ENCODE measurements around the gene LRRC4C.

The LRRC4C gene

DNA sequence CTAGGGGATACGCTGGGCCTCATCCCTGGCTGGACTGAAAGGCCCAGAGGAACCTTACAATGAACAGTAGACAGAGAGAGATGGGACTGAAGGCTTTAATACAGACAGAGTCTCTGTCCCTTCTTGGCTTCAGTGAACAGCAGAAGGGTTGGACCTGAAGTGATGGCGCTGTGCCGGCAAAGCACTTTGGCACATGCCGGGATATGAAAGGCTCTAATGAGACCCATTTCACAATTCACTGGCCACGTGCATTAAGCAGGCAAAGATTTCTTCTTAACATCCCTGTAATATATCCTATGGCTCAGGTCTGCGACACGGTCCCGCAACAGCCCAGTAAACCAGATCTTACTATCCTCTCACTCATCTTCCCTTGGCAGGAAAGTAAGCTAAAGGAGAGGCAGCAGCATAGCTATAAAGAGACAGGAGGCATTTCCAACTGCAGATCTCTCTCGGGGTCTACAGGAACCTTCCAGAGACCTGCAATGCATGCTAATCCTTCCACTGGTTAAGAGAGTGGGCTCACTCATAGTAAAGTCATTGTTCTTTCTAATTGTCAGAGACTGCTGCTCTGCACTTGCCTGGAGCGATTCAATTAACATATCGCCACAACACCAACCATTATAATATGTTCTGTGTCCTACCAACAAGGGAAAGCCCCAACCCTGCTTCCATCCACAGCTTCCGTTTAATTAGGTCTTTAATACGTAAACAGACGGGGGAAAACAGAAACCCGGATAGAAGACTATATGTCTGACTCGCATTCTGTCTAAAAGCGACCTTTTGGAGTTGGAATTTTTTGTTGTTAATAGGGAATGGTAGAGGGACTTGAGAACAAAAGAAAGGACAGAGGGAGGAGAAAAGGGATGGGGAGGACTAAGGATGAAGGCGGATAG, 1179.0 kb downstream of the LRRC4C start:
- DNase-seq: peak; percentile 77

DNA sequence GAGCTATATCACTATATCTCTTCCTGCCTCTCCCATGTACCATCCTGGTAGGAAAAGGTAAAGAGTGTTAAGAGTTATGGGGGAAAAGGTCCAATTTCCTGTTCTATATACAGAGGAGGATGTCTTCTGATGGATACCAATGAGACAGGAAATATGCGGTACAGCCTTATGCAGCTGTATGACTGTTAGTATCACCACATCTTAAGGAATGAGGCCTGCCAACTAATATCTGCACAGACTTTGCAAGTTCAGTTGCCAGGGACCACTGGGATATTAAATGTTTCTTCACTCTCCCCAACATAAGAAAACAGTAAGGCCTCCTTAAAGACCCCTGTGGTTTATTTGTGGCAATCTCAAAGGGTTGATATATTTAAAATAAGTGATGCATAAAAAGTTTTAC, 1182.5 kb downstream of the LRRC4C start:
- DNase-seq: no peak

DNA sequence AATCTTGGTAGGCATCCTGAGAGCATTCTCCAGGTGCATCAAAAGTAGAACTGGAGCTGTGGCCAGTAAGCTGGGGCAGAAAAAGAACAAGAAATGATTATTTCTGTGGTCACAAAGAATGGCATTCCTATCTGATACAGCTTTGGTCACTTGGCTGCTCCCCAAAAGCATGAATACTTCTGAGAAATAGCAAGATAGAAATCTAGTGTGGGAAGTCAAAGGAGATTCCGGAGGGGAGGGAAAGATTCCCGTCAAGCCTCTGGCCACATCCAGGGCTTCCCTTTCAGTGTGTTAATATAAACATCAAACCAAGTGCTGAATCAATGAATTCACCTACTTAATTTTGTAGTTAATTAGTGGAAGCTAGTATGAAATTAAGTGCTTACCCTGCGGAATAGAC, 1185.4 kb downstream of the LRRC4C start:
- no peak for DNase-seq

DNA sequence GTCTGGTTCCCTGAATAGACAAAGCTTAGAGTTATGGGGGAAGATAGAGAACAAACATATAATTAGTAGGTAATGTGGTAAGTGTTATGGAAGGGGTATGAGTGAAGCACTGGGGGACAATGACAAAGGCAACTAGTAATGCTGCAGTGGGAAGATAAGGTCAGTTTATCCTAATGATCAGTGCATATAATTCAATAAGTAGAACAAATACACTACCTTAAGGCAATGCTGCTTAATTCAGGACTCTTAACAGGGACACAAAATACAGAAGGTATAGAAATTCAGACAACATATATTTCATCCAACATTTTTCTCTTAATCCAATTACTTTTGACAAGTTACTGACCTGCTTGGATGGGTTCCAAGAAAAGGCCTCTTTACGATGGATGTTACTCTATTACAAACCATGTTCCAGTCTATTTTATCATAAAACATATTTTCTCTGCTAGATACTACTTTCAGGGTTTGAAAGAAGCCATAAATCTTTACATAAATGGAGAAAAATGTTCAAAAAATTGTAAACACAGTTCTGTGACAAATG, 1186.2 kb downstream of the LRRC4C start:
- DNase-seq: no peak

DNA sequence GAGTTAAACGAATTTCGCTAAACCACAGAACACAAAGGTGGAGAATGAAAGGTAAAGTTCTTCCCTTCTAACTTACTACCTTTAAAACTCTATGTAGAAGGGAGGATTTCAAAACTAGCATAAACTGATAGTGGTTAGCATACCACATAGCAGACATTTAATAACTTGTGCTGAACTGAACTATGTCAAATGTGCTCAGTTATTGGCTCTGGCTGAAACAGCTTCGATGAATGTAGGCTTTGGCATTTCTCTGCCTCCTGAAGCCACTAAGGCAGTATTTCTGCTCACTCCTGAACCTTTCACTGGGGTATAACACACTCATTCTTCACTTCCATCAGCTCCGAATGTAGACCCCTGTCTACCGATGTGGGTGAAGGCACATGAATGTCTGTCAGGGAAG, 1188.1 kb downstream of the LRRC4C start:
- no peak for DNase-seq

DNA sequence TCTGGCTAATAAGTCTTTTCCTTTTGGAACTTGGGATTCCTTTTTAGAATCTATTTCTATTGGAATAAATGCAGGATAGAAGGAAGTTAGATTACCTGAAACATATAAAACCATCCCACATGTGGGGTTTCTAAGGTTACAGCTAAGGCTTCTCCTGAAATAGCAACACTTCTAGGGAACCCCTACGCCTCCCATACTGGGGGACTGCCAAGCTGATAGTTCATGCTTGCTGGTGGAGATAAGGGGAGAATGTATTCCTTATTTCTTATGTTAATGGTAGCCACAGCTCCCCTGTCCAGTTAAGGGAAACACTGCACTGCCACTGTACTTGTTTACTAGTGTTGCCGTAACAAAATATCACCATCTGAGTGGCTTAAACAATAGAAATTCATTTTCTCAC, 1189.6 kb downstream of the LRRC4C start:
- no peak for DNase-seq

DNA sequence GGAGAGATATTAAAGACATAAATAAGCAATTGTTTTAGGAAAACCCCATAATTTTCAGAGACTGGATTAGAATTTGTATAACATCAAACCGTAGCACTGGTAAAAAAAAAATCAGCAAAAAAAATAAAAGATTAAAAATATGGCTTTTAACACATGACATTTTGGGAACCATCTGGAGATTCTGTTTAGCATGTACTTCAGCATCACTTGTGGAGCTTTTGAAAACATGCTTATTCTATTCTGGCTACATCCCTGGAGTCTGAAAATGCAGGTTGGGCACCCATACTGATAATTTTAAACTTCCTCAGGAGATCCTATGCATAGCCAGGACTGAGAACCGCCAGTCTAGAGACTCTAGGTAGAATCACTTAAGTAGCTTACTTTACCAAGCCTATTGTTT, 1190.9 kb downstream of the LRRC4C start:
- no peak for DNase-seq

DNA sequence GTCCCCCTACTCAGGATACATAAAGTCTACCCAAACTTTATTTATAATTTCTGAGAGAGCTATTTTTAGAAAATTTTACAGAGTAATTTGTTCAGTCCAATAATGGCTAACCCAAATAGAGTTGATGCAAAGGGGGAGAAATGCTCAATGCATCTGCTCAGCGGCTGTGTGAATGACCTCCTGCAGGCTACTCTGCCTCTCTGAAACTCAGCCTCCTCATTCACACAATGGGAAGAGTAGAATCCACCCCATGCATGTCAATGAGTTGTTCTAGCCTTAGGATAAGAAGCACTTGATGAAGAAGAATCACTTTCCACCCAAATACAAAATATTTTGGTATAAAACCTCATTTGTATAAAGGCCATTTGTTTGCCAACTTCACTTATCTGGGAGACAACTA, 1204.0 kb downstream of the LRRC4C start:
- no peak for DNase-seq

DNA sequence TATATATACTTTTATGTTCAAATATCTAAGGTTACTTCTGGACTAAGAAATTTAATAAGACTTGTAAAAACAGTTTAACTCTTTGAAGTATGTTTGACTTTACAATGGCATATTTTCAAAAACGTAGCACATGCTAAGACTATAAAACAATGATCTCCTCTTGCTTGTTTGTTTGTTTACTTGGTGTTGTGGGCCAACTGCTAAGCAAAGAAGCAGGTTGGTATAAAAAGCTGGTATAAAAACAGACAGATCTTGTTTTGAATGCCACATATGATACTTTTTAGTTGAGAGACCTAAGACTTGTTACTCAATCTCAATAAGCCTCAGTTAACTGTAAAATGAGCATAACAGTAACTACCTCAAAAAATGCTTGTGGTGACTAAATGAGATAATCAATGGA, 1206.3 kb downstream of the LRRC4C start:
- DNase-seq: no peak

DNA sequence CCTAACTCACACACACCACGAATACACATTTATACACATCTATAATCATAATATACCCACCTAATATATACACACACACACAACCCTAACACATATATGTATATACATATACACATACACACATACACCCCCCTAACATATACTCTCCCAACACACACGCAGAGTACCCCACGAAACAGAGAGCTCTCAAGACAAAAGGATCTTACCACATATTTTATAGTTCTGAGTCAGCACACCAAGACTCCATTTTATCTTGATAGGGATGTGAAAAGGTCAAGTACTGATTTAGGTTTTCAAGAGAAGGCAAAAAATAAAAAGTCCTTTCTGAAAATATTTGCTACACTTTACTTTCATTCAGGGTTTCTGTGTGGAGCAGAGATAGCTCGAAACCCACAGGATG, 1207.2 kb downstream of the LRRC4C start:
- no peak for DNase-seq

DNA sequence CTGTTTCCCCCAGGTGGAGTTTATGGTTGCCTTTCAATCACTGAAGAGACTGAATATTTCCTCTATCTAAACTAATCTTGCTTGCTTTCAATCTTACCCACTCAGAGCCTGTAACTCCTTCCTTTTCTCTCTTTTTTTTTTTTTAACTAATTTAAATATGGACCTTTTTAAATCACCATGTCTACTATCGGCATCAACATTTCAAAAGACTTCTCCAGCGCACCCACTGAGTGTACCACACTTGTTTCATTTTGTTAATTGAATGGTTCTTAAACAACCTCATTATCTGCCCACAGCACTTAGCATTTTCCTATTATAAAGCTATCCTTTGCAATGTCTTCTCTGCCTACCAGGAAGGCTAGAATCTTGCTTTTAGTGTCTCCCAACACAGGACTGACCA, 1212.5 kb downstream of the LRRC4C start:
- no peak for DNase-seq

DNA sequence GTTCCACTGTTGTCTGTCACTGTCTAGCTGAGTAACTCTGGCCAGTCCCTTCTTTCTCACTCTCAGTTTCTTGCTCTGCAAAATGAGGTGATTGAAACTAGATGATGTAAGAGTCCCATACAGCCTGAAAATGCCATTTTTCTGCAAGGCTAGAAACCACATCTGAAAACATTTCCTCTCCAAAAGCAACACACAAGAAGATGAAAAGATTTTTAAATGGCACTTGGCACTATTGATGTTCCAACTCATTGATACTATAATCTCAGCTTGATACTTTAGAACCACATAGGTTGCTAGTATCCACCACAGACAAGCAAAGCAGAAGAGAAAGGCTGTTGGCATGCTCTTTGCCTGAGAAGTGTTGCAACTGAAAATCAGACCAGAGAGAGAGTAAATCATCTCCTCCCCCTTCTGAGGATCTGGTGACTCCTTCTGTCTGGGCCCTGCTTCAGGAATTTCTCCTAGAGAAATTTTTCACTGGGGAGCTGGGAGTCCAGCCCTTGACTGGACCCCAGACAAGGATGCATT, 1217.9 kb downstream of the LRRC4C start:
- no peak for DNase-seq

DNA sequence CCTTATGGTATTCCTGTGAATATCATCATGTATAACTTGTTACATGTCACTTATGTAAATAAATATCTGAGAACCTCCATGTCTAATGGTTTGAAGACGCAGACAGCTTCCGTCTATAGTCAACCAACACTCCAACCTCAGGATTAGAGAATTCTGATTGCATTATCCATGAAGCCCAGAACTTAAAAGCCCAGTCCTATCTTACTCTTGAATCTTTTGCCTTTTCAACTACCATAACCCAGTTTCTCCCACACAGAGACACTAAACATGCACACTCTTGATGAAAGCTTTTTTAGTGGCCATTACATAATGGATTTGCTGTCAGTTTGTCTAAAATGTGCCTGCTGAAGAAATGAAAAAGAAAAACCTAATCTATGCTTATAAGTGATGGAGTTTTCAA, 1219.2 kb downstream of the LRRC4C start:
- DNase-seq: no peak

DNA sequence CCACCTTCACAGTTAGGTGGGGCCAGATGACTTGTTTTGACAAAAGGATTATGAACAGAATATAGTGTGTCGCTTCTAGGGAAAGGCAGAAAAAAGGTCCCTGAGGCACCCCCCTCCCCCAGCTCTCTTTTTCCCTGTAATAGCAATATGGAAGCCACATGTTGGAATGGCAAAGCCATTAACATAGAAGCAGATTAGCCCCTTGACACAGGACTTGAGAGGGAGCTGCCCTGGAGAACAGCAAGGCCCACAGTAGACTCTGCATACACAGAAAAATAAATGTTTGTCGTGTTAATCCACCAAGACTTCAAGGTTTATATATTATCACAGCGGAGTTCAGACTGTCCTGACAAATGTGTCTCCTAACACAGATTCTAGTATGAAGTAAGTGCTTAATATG, 1222.9 kb downstream of the LRRC4C start:
- DNase-seq: no peak

DNA sequence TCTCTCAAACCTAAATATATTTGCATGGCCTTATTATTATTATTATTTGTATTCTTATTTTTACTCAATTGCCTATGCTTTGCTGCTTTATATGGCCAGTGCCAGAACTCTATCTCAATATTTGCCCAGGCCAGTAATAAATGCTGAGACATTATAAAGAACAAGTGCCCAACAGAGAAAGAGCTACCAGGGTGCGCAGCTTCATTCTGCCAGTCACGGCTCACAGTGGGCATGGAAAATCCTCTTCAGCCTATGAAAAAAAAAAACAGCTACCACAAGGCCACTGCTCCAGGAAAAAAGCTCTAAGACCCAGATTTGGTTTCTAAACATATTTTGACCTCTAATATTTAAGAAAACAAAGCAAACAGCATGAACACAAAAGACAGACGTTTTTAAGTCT, 1223.6 kb downstream of the LRRC4C start:
- DNase-seq: no peak

DNA sequence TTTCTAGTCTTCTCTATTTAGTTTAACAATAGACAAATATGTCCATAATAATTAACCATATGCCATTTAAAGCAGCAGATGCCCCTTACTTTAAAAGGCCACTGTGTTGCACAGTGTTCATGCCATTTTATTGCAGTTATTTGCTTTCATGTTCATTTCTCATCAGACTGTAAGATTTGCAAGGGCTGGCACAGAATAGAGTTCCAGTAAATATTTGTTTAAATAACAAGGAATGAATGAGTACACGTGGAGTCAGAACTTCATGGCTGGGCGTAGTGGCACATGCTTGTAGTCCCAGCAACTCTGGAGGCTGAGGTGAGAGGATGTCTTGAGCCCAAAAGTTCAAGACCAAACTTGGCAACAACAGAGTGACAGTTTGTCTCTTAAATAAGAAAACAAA, 1228.6 kb downstream of the LRRC4C start:
- no peak for DNase-seq

DNA sequence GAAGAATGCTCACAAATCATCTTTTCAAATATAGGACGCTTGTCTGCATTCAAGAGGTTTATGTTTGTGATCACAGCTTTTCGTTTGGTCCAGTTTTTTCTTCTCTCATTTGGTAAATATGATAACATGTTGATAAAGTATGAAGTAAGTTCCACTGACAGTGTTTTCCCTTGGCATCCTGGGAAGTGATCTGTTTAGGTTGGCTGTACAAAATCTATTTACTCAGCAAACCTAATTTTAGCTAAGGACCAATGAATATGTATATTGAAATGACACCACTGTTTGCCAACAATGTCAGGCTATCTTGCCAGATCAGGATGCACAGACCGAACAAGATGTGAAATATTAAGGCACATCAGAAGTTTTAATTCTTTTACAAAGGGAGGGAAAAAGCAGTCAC, 1230.8 kb downstream of the LRRC4C start:
- DNase-seq: no peak

DNA sequence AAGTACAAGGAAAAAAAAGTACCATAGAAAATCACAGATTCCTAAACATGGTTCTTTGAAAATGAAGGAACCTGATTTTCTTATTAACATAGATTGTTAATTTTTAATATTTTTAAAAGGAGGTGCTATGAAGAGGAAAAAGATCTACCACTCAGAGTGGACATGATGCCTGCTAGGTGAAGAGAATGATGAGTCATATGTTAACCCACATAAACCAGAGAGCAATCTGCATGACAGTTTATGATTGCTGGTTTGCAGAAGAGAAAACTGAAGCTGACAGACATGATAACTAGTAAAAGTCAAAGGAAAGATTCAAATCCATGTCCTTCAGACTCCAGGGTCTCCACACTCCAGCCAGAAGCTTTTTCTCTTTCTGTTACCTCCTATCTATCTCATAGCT, 1231.7 kb downstream of the LRRC4C start:
- no peak for DNase-seq

DNA sequence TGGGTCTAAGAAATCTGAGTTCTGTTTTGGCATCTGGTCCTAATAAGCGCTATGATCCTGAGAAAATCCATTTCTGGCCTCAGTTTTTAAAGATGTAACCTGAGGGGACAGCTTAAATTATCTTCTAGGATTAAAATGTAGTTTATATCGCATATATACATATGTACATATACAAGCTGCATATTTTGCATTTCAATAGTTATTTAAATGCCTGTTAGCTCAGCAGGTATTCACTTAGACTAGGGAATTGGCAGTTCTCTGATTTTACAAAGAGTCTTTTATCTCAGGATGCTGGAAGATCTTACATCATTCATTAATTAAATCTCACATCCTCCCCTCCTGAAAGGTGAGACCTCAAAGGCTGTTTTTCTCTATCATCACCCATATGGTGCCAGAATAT, 1232.8 kb downstream of the LRRC4C start:
- no peak for DNase-seq

DNA sequence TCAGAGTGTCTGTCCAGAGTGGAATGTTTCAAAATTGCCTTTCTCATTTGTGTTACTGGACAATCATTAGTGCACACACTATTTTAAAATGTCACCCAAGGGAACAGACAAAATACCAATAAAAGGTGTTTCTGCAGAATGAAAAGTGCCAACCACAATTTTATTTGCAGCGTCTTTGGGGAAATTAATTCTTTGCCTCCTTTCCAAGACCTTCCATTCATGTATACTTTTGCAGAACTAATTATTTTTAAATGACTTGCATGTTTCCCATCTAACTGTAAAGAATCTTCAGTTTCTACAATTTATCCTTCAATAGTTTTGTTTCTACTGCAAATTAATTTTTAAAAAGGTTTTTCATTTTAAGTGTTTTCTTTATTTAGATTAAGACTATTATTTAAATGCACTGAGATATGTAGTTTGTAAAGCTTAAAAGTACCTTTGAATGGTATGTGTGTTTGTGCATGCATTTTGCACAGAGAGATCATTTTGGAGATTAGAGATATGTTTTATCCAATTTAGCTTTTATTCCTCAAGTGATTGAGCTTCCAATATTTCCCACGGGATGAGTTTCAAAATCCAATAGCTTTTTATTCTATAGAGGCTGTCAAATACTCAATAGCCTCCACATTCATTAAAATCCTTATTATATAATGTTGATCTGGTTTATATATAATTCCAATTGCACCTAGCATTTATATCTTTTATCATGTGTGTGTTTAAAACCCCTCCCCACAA, 1235.7 kb downstream of the LRRC4C start:
- no peak for DNase-seq

DNA sequence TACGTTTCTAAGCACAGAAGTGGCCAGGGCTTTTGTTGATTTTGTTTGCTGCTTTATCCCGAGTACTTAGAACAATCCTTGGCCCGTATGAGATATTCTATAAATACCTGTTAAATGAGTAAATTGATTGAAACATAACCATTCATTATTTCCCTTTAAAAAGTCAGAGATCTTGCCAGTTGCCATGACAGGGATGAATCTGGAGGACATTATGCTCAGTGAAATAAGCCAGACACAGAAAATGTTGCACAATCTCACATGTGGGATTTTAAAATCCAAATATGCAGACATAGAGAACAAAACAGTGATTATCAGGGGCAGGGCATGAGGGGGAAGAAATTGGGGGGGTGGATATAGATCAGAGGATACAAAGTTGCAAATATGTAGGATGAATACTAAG, 1240.1 kb downstream of the LRRC4C start:
- DNase-seq: no peak

DNA sequence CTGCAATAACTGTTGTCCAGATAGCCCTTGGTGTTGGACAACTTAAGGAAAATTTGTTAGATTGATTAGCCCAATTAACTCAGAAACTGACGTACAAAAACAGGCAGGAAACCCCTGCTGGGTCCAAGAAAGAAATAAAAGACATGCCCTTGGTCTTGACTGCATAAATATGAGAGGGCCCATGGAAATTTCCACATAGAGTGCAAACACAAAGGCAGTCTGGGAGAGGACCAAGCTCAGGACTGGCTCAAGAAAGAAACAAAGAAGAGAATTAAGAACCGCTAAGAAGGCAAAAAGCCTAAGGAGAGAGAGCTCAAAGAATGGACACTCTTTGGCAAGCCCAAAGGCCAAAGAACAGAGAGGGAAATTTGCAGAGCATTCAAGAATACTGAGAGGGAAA, 1243.9 kb downstream of the LRRC4C start:
- DNase-seq: peak; percentile 6

DNA sequence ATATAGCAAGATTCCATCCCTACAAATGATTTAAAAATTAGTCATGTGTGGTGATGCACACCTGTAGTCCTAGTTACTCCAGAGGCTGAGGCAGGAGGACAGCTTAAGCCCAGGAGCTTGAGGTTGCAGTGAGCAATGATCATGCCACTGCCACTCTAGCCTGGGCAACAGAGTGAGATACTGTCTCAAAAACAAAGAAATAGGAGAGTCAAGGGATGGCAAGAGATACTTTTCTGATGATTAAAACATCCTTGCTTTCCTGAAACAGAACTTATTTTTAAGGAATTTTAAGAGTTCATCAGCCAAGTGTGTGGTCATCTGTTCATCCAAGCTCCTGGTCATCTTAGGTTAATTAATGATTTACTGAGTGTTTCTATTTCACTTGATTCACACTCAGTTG, 1252.0 kb downstream of the LRRC4C start:
- DNase-seq: no peak

DNA sequence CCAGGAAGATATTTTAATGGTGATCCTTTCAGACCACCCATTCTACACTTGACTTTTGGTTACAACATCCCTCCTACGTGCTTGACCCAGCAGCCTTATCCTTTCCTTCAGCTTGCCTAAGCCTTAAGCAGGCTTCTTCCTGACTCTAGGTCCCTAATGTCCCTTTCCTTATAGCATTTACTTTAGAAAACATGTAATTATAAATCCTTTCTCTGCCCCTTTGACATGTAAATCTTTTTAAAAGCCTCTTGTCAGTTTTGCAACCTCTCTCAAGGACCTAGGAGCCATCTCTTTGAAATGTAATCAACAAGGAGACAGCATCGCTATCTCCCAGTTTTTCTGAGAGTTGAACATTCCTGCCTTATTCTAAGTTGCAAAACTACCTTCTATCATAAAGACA, 1255.2 kb downstream of the LRRC4C start:
- no peak for DNase-seq

Measured in eye (tissue), 1 donor.